Panc1 (cell line): Measurements from ENCODE around the gene ADCY3.

Experiments used
- POLR2AphosphoS5 ChIP-seq: IDR thresholded peaks from 2 replicates; pipeline ENCODE4 v1.6.1; 2012; ENCODE audit warnings: mild to moderate bottlenecking, low read depth, low read length, moderate library complexity
- TCF7L2 ChIP-seq: IDR thresholded peaks from 2 replicates; pipeline ENCODE4 v1.6.1; 2011; ENCODE audit warnings: mild to moderate bottlenecking, low read depth, low read length, inconsistent platforms
- TF ChIP-seq, protein P1 (sequence below): fragments of 450-650 bp; IDR thresholded peaks from 2 replicates; pipeline ENCODE4 v1.5.1; 2017; ENCODE audit warnings: mild to moderate bottlenecking
- TF ChIP-seq, protein P2 (sequence below), 2 experiments: IDR thresholded peaks; 2 replicates each; pipeline ENCODE4 v1.6.1; 2011 to 2012; ENCODE audit warnings: low read depth in 2 of 2, control low read depth in 1 of 2, low read length in 1 of 2, mild to moderate bottlenecking in 1 of 2, moderate library complexity in 1 of 2; ENCODE audit not compliant: insufficient read depth in 1 of 2

DNA sequence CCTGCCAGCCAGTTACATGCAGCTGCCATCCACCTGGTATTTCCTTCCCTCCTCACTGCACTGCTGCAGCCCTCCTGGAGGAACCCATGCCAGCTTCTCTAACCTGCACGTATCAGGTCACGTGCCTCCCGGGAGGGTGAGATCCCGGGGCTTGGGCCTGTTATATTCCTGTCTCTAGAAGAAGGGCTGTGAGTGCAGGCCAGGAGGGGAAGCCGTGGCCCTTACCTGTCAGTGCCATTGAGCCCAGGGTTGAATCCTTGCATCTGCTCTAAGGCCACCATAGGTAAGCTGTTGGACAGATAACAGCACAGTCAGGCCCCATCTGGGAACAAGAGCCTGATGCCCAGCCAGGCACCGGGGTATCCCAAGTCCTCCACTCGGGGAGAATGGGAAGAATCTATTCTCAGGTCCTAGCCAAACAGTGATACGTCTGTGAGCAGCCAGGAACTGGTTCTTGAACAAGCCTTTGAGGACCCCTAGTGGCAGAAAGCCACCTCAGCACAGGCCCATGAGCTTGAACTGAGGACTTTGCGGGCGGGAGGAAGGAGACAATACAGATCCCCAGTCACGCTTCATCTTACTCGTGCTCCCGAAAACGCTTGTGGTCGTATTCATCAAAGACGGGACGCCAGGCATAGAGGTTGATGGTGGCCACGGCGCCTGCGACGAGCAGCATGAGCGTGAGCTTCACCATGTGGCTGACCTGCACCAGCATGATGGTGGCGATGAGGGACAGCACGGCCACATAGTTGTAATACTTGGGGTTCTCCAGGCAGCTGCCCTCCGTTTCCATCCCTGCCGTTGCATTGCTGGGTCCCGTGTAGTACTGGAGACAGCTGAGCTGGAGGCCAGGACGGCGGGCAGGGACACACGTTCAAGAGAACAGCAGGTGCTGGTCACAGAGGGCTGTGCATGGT is 92.5 kb downstream of the ADCY3 start:
- TF ChIP-seq, protein P1, sequence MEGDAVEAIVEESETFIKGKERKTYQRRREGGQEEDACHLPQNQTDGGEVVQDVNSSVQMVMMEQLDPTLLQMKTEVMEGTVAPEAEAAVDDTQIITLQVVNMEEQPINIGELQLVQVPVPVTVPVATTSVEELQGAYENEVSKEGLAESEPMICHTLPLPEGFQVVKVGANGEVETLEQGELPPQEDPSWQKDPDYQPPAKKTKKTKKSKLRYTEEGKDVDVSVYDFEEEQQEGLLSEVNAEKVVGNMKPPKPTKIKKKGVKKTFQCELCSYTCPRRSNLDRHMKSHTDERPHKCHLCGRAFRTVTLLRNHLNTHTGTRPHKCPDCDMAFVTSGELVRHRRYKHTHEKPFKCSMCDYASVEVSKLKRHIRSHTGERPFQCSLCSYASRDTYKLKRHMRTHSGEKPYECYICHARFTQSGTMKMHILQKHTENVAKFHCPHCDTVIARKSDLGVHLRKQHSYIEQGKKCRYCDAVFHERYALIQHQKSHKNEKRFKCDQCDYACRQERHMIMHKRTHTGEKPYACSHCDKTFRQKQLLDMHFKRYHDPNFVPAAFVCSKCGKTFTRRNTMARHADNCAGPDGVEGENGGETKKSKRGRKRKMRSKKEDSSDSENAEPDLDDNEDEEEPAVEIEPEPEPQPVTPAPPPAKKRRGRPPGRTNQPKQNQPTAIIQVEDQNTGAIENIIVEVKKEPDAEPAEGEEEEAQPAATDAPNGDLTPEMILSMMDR: peak; percentile 93
- TF ChIP-seq POLR2AphosphoS5 (no peak), TCF7L2 (no peak)
- TF ChIP-seq, protein P2, sequence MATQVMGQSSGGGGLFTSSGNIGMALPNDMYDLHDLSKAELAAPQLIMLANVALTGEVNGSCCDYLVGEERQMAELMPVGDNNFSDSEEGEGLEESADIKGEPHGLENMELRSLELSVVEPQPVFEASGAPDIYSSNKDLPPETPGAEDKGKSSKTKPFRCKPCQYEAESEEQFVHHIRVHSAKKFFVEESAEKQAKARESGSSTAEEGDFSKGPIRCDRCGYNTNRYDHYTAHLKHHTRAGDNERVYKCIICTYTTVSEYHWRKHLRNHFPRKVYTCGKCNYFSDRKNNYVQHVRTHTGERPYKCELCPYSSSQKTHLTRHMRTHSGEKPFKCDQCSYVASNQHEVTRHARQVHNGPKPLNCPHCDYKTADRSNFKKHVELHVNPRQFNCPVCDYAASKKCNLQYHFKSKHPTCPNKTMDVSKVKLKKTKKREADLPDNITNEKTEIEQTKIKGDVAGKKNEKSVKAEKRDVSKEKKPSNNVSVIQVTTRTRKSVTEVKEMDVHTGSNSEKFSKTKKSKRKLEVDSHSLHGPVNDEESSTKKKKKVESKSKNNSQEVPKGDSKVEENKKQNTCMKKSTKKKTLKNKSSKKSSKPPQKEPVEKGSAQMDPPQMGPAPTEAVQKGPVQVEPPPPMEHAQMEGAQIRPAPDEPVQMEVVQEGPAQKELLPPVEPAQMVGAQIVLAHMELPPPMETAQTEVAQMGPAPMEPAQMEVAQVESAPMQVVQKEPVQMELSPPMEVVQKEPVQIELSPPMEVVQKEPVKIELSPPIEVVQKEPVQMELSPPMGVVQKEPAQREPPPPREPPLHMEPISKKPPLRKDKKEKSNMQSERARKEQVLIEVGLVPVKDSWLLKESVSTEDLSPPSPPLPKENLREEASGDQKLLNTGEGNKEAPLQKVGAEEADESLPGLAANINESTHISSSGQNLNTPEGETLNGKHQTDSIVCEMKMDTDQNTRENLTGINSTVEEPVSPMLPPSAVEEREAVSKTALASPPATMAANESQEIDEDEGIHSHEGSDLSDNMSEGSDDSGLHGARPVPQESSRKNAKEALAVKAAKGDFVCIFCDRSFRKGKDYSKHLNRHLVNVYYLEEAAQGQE (IDR thresholded peaks at IDR 0.05; ENCODE audit: insufficient read depth in 1 of 2, low read depth in 2 of 2, low read length in 1 of 2): no peak
